Measurements from ENCODE around the gene TNFAIP8L1. TPM values are rescaled to one million over a fixed set of nuclear protein-coding genes. Genes with fewer than 3 reads are reported as not detected.

The TNFAIP8L1 gene
- total RNA-seq, 1 donor from 2014 or later, result 3.0 TPM

- no peaks in the 10 kb centered on the region for H3K9me3 Mint-ChIP-seq (ENCODE audit: unreplicated experiment)
- Histone ChIP-seq H3K9me3 (ENCODE audit: insufficient read depth, low read depth, low read length) (no peaks in the 10 kb centered on the region), H3K4me3 (ENCODE audit: insufficient read depth, low read depth, low read length) (no peak overlapping the region), H3K9ac (ENCODE audit: low read length) (no peak overlapping the region), H3K27me3 (ENCODE audit: insufficient read depth, low read length) (no peaks in the 10 kb centered on the region), H3K79me2 (ENCODE audit: insufficient read depth, low read length) (peaks cover 7% of the 10 kb centered on the region), H3K36me3 (ENCODE audit: insufficient read depth, low read length) (peaks cover 6% of the 10 kb centered on the region), H3K4me2 (ENCODE audit: low read length) (no peak overlapping the region), H2AFZ (ENCODE audit: low read depth, low read length) (no peak overlapping the region), H4K20me1 (ENCODE audit: insufficient read depth, low read length) (peaks cover 28% of the 10 kb centered on the region), H3K27ac (ENCODE audit: low read depth, low read length) (no peak overlapping the region), H3K4me1 (ENCODE audit: insufficient read depth, low read length) (no peaks in the 10 kb centered on the region)
- H3K4me3 Mint-ChIP-seq (ENCODE audit: unreplicated experiment), result no peak overlapping the region
- TF ChIP-seq CTCF (IDR thresholded peaks at IDR 0.05; ENCODE audit: insufficient read depth, low read depth, low read length), result no peak
- TF ChIP-seq EZH2 (IDR thresholded peaks at IDR 0.05; ENCODE audit: insufficient read depth, low read length), result no peak
- DNase-seq (ENCODE audit: low read depth) (no peak), FAIRE-seq (no peak)
- H3K36me3 Mint-ChIP-seq (ENCODE audit: low read depth, unreplicated experiment), result peaks cover 19% of the 10 kb centered on the region
- no peak overlapping the region for H3K27ac Mint-ChIP-seq (ENCODE audit: unreplicated experiment)
- H3K4me1 Mint-ChIP-seq (ENCODE audit: low read depth, unreplicated experiment), result no peaks in the 10 kb centered on the region
- H3K27me3 Mint-ChIP-seq (ENCODE audit: low read depth, unreplicated experiment), result no peaks in the 10 kb centered on the region
Measured at GRCh38 chr19:4653793-4654436, 14.6 kb downstream of the TNFAIP8L1 start.

- Histone ChIP-seq H3K27ac (ENCODE audit: low read depth, low read length) (no peak overlapping the region), H3K36me3 (ENCODE audit: insufficient read depth, low read length) (peaks cover 9% of the 10 kb centered on the region), H3K4me2 (ENCODE audit: low read length) (no peak overlapping the region), H4K20me1 (ENCODE audit: insufficient read depth, low read length) (peaks cover 29% of the 10 kb centered on the region), H3K4me3 (ENCODE audit: insufficient read depth, low read depth, low read length) (no peak overlapping the region), H3K79me2 (ENCODE audit: insufficient read depth, low read length) (peaks cover 4% of the 10 kb centered on the region), H3K27me3 (ENCODE audit: insufficient read depth, low read length) (no peaks in the 10 kb centered on the region), H2AFZ (ENCODE audit: low read depth, low read length) (no peak overlapping the region), H3K4me1 (ENCODE audit: insufficient read depth, low read length) (no peaks in the 10 kb centered on the region), H3K9ac (ENCODE audit: low read length) (no peak overlapping the region), H3K9me3 (ENCODE audit: insufficient read depth, low read depth, low read length) (peaks cover 1% of the 10 kb centered on the region)
- Mint-ChIP-seq H3K4me3 (ENCODE audit: unreplicated experiment) (no peak overlapping the region), H3K27ac (ENCODE audit: unreplicated experiment) (peak overlapping the region; percentile 78), H3K27me3 (ENCODE audit: low read depth, unreplicated experiment) (no peaks in the 10 kb centered on the region), H3K4me1 (ENCODE audit: low read depth, unreplicated experiment) (no peaks in the 10 kb centered on the region), H3K36me3 (ENCODE audit: low read depth, unreplicated experiment) (peaks cover 22% of the 10 kb centered on the region), H3K9me3 (ENCODE audit: unreplicated experiment) (no peaks in the 10 kb centered on the region)
- FAIRE-seq (no peak), DNase-seq (ENCODE audit: low read depth) (no peak)
- no peak for TF ChIP-seq EZH2 (IDR thresholded peaks at IDR 0.05; ENCODE audit: insufficient read depth, low read length)
- TF ChIP-seq CTCF (IDR thresholded peaks at IDR 0.05; ENCODE audit: insufficient read depth, low read depth, low read length), result no peak
Measured at GRCh38 chr19:4654437-4655361, 15.4 kb downstream of the TNFAIP8L1 start.

Data from astrocyte (in vitro differentiated cells and primary cell).